Activated CD4-positive, alpha-beta T cell treated with anti-CD3 and anti-CD28 coated beads for 1 hour (primary cell): ENCODE data around the gene HMOX1.
"Not testable (repeated sequence)": the region's sequence is repeated elsewhere in the genome, so short reads cannot be mapped to it uniquely, and the experiment has no call there.

Source experiments
- DNase-seq: peaks from one replicate; pipeline ENCODE4 v3.0.0-alpha.2; 2020

HMOX1 gene

DNA sequence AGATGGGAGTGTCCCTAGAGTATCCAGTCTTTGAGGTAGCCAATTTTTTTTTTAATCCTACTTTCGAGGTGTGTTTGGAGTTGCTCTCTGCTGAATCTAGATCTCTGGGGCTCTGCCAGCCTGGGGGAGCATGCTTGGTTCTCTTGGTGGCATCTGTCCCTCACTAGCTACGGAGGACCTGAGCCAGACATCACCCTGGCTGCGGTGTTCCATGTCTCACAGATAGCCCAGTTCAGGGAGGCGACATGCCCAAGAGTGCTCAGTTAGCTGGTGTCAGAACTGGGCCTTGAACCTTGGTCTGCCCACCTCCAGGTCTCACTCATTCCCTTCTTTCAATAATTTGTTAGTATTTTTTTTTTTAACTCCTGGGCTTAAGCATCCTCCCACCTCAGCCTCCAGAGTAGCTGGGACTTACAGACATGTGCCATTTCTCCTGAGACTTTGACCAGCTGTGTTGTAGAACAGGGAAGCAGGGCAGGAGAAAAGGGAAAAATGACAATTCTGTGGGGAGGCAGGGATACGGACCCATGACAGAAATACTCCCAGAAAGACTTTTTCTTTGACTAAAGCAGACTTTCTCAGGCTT is 621 bp downstream of the HMOX1 start:
- DNase-seq = no peak

DNA sequence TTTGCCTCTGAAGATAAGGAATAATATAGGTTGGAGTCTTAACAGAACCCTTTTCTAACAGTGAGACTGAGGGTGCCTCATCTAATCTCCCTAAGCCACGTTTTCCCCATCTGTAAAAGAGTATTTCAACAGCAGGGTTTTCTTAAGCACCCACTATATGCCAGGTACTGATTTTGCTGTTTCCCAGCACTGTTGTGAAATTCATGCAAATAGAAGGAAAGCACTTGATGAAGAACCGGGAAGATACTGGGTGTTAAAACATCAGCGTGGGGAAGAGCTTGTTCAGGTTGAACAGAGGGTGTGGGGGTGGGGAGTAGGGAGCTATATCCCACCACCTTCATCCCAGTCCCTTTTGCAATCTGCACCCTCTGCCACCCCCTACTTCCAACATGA is 2.8 kb downstream of the HMOX1 start:
- DNase-seq = no peak

DNA sequence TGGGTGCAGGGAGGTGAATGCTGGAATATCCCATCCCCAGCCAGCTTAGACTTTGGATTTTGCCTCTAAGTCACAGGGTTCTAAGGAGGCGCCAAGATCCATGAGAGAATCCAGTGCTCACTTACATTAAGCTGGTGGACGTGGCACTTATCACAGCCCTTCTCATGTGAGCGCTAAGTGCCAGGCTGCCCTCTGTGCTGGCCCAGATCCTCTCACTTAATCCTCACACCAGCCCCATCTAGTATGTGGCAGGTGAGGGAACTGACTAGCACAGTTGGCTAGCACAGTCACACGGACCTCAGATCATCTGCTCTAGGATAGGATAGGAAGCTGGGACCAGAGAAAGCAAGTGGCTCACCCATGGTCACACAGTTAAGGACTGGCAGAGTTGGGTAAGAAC is 3.6 kb downstream of the HMOX1 start:
- DNase-seq = no peak

GRCh38 chr22:35384975-35385588 is 4.2 kb downstream of the HMOX1 start:
- DNase-seq = no peak

DNA sequence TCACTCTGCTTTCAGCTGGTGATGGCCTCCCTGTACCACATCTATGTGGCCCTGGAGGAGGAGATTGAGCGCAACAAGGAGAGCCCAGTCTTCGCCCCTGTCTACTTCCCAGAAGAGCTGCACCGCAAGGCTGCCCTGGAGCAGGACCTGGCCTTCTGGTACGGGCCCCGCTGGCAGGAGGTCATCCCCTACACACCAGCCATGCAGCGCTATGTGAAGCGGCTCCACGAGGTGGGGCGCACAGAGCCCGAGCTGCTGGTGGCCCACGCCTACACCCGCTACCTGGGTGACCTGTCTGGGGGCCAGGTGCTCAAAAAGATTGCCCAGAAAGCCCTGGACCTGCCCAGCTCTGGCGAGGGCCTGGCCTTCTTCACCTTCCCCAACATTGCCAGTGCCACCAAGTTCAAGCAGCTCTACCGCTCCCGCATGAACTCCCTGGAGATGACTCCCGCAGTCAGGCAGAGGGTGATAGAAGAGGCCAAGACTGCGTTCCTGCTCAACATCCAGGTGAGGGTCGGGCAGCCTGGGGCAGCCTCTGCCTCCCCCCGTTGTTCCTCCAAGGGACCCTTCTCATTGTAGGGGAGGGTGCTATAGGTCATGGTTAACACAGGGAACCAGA is 5.9 kb downstream of the HMOX1 start:
- DNase-seq = no peak

- no peak for DNase-seq
These were observed 10.0 kb downstream of the HMOX1 start for GRCh38 chr22:35390933-35391332.

DNA sequence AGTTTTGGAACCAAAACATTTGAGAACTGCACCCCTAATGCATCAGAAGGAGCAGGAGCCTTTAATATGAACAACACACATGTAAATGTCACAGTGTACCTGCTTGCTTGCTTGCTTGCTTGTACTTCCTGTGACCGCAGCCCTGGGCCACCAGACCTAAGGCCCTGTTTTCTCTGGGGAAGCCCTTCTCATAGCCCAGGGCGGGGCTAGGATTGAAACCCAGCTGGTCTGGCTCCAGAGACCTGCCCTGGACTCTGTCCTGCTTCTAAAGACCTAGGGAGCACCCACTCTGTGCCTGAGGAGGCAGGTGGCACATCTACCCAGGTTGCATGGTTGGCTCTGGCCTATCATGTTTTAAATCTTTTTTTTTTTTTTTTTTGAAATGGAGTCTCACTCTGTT is 11.5 kb downstream of the HMOX1 start:
- DNase-seq = no peak

DNA sequence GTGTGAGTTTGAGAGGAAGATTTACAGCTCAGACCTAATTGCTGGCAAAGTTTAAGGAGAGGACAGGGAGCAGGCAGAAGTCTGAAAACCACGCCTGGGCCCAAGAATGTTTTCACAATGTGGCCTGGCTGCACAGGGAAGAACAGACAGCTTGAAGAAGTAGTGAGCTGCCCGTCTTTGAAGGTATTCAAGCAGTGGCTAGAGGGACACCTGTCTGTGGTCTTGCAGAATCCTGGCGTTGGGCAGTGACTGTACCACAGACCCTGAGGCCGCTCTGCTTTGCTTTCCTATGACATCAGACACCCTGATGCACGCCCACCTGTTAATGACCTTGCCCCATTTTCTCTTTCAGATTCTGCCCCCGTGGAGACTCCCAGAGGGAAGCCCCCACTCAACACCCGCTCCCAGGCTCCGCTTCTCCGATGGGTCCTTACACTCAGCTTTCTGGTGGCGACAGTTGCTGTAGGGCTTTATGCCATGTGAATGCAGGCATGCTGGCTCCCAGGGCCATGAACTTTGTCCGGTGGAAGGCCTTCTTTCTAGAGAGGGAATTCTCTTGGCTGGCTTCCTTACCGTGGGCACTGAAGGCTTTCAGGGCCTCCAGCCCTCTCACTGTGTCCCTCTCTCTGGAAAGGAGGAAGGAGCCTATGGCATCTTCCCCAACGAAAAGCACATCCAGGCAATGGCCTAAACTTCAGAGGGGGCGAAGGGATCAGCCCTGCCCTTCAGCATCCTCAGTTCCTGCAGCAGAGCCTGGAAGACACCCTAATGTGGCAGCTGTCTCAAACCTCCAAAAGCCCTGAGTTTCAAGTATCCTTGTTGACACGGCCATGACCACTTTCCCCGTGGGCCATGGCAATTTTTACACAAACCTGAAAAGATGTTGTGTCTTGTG is 12.5 kb downstream of the HMOX1 start:
- no peak for DNase-seq

DNA sequence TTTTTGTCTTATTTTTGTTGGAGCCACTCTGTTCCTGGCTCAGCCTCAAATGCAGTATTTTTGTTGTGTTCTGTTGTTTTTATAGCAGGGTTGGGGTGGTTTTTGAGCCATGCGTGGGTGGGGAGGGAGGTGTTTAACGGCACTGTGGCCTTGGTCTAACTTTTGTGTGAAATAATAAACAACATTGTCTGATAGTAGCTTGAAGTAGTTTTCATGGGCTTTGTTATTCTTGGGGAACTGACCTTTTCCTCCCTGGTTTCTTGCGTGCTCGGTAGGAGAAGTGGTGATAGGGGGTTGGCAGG is 13.1 kb downstream of the HMOX1 start:
- no peak for DNase-seq

DNA sequence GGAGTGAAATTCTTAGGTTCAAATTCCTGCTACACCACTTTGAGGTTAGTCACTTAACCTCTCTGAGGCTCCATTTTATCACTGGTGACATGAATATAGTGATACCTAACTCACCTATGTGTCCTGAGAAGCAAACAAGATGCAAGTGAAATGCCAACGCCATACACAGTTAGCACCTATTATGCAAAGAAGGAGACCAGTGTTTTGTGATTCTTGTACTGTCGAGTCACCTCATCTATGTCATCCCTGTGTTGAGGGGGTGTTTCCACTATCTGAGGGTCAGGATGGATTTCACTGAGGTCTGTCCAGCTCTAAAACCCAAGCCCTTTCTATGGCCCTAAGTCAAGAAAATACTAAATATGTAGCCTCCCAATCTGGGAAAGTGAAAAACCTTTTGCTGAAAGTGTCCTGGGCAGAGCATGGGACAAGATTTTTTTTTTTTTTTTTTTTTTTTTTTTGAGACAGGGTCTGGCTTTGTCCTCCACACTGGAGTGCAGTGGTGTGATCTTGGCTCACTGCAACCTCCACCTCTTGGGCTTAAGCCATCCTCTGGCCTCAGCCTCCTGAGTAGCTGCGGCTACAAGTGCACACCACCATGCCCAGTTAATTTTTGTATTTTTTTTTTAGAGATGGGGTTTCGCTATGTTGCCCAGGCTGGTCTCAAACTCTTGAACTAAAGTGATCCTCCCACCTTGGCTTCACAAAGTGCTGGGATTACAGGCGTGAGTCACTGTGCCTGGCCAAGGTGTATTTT is 14.1 kb downstream of the HMOX1 start:
- no peak for DNase-seq

- DNase-seq = not testable (repeated sequence)
These were observed 15.7 kb downstream of the HMOX1 start for GRCh38 chr22:35396622-35397021.

DNA sequence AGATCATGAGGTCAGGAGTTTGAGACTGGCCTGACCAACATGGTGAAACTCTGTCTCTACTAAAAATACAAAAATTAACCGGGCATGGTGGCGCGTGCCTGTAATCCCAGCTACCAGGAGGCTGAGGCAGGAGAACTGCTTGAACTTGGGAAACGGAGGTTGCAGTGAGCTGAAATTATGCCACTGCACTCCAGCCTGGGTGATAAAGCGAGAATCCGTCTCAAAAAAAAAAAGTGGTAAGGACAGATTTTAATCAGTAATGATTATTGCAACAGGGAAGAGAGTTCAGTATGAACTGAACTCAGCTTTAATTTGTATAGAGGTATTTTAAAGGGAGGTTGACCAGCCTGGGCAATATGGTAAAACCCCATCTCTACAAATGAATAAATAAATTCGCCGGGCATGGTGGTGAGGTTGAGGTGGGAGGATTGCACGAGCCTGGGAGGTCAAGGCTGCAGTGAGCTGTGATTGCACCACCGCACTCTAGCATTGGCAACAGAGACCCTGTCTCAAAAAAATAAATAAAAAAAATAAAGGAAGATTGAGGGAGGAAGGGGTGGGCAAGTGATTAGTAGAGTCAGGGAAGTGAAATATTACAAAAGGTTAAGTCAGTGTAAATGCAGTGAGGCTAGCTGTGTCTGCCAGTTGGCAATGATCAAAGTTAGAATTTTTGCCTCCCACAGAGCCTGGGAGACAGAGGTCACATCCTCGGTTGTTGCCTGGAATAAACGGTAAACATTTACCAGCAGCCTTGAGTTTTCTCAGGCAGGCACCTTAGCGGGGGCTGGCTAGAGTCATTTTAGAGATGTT is 16.4 kb downstream of the HMOX1 start:
- DNase-seq = no peak

- DNase-seq = no peak
These were observed 17.7 kb downstream of the HMOX1 start for GRCh38 chr22:35398591-35398973.

GRCh38 chr22:35399114-35399677 is 18.3 kb downstream of the HMOX1 start:
- DNase-seq = no peak

GRCh38 chr22:35399678-35400500 is 19.0 kb downstream of the HMOX1 start, which contains the start of gene MCM5:
TSS of gene MCM5 (plus strand) at chr22:35400140. CDS start at chr22:35400439, 299 bp downstream.
- peak; percentile 95 for DNase-seq

DNA sequence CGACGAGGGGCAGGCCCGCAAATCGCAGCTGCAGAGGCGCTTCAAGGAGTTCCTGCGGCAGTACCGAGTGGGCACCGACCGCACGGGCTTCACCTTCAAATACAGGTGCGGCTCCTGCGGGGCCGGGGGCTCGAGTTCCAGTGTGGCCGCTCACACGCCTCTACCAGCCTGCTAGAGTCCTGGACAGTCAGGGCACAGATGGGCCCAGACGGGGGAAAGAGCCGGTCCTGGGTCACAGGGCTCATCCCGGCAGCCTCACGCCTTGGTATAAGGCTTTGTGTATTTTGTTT is 19.6 kb downstream of the HMOX1 start:
- no peak for DNase-seq

DNA sequence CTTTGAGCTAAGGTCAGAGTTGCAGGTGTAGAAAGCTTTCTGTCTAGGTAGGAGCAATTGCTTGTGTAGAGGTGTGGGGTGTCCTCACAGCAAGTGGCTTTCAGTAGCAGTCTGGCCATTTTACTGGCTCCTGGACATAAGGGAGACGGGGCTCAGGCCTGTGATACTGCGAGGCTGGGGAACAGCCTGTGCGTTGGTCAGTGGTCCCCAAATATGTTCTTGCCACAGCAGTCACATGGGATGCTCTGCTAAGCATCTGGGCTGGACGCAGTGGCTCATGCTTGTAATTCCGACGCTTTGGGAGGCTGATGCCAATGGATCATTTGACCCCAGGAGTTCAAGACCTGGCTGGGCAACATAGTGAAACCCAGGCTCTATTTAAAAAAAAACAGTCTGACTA is 21.0 kb downstream of the HMOX1 start:
- no peak for DNase-seq

- DNase-seq = no peak
These were observed 22.5 kb downstream of the HMOX1 start for GRCh38 chr22:35403356-35403755.

GRCh38 chr22:35404176-35404575 is 23.3 kb downstream of the HMOX1 start:
- no peak for DNase-seq

GRCh38 chr22:35406443-35406842 is 25.5 kb downstream of the HMOX1 start:
- no peak for DNase-seq

GRCh38 chr22:35407362-35407761 is 26.5 kb downstream of the HMOX1 start:
- DNase-seq = no peak
